DMS53 (cell line): Measurements from ENCODE around the gene TSHZ2.

Source experiments
- DNase-seq: peaks from one replicate; lab custom pipeline; 2025; lab: John Stamatoyannopoulos, UW

TSHZ2 gene

GRCh38 chr20:53210041-53210440 is 237.9 kb downstream of the TSHZ2 start:
- DNase-seq: no peak

DNA sequence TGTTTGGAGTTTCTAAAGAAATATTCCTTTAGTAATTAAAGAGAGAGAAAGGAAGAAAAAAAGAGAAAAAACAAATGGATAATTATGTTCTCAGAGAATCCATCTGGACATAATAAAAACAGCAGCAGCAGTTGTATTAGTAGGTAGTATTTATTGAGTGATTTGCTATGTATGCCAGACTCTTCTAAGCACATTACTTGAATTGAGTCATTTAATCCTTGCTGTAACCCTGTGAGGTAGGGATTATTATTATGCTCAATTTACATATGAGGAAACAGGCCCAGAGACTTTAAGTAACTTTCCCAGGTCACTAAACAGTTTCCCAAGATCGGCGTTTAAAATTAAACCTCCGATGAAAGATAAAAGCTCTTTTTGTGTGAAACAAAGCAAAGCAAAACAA is 238.8 kb downstream of the TSHZ2 start:
- DNase-seq: no peak

DNA sequence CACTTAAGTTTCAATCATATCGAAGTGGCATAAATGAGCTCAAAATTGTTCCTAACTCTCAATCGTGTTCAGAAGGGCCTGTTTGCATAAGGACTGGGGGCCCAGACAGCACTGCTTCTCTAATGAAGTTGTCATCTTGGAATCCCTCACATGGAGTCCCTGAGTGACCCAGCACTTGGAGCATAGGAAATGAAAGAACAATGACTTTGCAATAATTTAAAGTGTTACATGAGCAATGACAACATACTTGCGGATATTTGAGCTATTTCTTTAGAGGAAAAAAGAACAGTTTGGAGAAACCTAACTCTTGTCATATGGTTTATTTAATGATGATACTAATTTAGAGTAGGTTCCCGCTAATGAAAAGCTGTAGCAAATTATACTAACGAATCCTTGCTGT is 239.9 kb downstream of the TSHZ2 start:
- no peak for DNase-seq

DNA sequence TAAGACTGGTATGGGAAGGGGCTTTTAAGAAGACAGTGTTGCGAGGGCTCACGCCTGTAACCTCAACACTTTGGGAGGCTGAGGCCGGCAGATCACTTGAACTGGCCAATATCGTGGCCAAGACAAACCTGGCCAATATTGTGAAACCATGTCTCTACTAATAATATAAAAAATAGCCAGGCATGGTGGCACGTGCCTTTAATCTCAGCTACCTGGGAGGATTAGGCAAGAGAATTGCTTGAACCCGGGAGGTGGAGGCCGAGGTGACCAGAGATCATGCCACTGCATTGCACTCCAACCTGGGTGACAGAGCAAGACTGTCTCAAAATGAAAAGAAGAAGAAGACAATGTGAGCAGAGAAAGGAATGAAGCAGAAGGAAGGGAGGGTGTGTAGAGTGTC is 242.2 kb downstream of the TSHZ2 start:
- DNase-seq: no peak

DNA sequence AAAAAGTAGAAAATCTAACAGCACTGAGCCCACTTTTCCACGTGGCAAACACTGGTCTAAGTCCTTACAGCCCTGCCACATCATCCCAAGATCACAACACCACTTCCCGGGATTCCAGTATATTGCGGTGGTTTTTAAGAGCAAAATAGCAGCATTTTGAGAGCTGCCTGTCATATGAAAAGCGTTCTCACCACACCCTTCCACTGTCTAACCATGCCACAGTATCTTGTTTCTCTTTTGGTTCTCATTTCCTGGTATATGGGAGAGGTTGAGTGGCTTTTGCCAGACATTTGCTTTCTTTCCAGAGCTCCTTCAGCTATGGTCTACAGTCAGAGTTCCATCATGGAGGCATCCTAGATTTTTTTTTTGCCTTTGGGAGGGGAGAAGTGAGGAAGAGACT is 243.0 kb downstream of the TSHZ2 start:
- no peak for DNase-seq

GRCh38 chr20:53216478-53216855 is 244.3 kb downstream of the TSHZ2 start:
- no peak for DNase-seq

- DNase-seq: peak; percentile 60
Observed at GRCh38 chr20:53216856-53217576, 244.9 kb downstream of the TSHZ2 start.

DNA sequence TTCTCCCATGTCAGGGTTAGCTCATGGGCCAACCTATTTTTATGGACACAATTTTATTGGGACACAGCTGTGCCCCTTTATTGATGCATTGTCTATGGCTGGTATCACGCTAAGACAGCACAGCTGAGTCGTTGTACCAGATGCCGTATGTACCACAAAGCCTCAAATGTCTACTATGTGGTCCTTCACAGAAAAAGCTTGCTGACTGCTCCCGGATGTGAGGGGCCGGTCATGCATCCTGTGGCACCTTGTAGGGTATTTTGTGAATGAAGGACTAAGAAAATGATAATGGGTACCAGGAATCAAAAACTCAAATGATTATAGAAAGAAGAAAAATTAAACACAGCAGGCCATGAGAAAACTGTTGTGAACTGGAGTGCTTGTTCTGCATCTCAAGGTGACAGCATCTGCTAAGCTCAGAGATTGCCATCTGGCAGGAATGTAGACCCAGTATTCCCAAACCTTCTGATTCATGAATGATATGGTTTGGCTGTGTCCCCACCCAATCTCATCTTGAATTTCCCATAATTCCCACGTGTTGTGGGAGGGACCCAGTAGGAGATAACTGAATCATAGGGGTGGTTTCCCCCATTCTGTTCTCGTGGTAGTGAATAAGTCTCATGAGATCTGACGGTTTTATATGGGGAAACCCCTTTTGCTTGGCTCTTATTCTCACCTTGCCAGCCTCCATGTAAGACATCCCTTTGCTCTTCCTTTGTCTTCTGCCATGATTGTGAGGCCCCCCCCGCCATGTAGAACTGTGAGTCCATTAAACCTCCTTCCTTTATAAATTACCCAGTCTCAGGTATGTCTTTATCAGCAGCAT is 248.5 kb downstream of the TSHZ2 start:
- DNase-seq: no peak

DNA sequence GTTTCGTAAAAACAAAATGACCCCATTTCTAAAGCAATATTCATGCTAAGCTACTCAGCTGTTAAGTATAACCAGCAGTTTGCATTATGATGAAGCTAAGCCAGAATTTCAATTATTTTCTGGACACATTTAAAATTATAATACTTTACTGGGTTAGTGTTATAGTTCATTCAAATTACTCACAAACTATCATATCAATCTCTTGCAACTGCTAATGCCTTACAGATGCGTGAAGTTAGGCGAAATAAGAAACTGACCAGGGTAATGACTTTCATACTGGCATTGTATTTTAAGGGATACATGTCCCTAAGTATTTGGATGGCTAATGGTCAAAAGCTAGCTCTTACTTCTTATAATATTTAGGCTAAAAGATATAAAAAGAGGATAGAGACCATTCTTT is 249.6 kb downstream of the TSHZ2 start:
- DNase-seq: no peak

GRCh38 chr20:53222416-53222815 is 250.3 kb downstream of the TSHZ2 start:
- no peak for DNase-seq

DNA sequence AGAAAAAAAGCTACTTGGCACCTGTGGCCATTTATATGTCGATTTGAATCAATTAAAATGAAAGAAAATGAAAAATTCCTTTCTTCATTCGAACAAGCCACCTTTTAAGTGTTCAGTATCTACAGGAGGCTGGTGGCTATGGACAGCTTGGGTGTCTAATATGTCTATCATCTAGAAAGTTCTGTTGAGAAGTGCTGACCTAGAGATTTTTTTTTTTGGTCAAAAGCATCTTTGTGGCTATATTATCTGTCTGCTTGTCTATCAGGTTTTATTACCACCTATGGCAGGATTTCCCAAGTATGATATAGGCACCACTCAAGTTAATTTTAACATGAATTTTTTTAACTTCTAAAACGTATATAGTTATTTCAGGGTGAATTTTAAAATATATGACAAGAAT is 250.8 kb downstream of the TSHZ2 start:
- no peak for DNase-seq

DNA sequence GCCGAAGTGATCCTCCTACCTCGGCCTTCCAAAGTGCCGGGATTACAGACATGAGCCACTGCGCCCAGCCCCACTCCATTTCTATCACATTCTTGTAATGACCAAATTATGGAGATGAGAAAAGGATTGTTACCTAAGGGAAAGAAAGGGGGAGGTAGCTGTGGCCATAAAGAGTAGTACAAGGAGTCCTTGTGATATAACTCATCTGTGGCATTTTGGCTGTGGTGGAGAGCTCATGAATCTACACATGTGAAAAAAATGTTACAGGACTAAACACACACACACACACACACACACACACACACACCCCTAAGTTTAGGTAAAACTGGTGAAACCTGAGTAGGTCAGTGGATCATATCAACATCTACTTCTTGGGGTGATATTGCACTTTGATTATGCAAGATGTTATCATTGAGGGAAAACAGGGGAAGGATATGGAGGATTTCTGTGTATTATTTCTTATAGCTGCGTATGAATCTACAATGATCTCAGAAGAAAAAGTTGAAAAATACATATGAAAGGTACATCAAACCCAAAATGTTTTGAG is 251.5 kb downstream of the TSHZ2 start:
- DNase-seq: no peak

GRCh38 chr20:53224851-53225250 is 252.7 kb downstream of the TSHZ2 start:
- DNase-seq: no peak

GRCh38 chr20:53226826-53227225 is 254.7 kb downstream of the TSHZ2 start:
- DNase-seq: no peak

DNA sequence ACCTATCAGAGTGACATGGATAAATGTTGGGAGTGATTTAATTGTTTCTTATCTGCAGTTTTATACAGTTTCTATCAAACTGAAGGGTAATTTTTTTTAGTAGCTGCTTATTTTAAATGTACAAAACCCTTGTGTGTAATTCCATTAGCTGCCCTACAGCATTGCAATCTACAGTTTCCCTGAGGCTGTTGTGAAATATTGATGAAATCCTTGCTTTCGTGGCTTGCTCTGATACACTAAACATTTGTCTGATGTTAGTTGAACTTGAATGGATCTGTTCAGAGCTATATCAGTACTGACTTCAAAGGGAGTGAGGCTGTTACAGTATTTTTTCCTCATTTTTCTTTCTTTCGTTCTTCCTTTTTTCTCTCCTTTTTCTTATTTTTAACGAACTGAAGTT is 255.4 kb downstream of the TSHZ2 start:
- DNase-seq: no peak

DNA sequence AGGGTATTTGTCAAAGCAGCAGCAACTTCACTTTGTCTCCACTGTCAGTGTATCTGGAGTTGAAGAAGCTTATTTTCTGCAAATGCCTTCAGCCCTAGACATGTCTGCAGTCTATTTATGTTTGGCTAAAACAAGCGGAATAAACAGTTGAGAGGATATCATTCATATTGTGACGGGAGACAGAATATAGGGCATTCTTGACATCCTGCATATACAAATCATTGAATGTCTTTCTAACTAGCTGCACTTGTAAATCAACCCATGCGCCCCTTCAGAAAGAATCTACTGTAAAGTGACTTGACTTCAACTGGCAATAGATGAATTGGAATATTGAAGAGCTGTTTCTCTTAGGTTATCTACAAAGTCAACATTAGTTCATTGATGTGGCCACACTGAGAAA is 258.9 kb downstream of the TSHZ2 start:
- no peak for DNase-seq

DNA sequence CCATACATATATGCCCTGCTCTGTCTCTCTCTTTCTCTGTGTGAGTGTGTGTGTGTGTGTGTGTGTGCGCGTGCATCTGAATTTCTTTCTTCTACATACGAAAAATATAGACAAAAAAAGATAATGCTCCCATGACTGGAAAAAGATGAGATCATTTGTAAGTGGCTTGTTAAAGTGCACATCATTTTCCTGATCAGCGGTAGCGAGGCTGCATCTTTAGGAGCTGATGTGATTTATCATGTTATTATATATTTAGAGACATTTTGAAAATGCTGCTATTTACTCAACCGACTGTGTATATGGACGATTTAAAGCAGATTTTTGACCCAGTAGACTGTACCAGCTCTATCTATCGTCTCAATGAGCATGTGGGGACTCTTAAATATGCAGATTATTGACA is 265.3 kb downstream of the TSHZ2 start:
- DNase-seq: no peak

DNA sequence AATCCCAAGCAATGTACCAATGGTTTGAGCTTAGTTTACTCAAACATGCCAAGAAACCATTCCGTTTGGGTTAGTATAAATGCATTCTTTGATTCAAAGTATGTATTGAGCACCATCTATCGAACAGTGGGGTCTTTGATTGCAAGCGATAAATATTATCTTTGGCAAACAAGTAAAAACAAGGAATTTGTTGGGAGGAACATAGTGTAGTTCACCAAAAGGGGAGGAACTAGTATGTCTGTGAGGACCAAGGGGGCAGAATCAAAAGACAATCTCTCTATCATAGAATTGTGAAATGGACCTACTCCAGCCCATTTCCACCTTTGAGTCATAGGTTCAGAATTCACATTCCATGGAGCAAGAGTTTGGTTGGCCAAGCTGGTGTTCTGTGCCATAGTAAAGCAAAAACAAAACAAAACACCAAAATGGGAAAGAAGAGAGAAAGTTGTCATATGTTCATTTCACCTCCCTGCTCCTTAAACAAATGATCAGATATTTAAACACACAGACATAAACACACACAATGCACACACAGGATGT is 266.0 kb downstream of the TSHZ2 start:
- no peak for DNase-seq

- DNase-seq: no peak
Observed at GRCh38 chr20:53243152-53243551, 271.0 kb downstream of the TSHZ2 start.

- no peak for DNase-seq
Observed at GRCh38 chr20:53244711-53245110, 272.6 kb downstream of the TSHZ2 start.

DNA sequence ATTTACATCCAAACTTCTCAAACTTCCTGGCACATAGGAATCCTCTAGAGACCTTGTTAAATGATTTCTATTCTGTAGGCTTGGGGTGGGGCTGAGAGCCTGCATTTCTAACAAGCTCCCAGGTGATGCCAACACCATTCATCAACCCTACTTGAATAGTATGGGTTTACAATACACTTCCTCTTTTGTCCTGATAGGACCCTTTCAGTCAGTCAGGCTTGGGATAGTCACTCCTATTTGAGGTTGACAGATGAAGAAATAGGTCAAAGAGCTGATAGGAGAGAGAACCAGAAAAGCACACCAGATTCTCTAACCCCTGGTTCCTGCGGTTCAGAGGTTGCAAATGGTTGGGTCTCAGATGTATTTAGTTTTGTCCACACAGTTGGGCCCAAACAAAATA is 273.4 kb downstream of the TSHZ2 start:
- DNase-seq: no peak

DNA sequence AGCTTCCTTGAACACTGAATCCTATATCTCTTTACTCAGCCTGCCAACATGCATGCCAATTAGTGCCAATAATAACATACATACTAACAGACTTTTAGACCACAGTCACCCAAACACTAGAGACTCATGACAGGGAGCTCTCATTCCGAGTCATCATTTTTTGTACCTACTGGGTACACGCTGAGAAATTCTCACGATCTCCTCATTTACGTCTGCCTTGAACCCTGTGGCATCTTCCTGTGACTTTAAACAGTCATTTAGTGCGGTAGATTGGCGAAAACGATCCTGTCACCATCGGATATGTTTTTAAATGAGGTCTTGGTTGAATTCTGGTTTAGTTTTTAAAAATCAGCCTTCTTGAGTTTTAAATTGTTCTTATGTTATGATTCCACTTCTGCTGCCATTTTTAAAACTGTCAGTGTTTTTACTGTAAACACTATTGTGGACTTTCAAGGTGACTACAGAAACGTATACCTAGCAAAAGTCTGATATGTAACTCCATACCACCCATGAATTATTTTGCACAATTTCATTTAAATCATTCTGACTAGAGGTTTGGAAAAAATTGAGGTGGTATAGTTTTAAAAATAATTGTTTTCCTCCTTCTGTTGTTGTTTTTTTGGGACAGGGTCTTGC is 275.4 kb downstream of the TSHZ2 start:
- no peak for DNase-seq

GRCh38 chr20:53250456-53250855 is 278.3 kb downstream of the TSHZ2 start:
- DNase-seq: no peak
